ENCODE results near the gene RPS6KL1. TPM values are rescaled to one million over a fixed set of nuclear protein-coding genes. Genes with fewer than 3 reads are reported as not detected.

The RPS6KL1 gene
- total RNA-seq, 1 donor from 2014 or later: 248 TPM

DNA sequence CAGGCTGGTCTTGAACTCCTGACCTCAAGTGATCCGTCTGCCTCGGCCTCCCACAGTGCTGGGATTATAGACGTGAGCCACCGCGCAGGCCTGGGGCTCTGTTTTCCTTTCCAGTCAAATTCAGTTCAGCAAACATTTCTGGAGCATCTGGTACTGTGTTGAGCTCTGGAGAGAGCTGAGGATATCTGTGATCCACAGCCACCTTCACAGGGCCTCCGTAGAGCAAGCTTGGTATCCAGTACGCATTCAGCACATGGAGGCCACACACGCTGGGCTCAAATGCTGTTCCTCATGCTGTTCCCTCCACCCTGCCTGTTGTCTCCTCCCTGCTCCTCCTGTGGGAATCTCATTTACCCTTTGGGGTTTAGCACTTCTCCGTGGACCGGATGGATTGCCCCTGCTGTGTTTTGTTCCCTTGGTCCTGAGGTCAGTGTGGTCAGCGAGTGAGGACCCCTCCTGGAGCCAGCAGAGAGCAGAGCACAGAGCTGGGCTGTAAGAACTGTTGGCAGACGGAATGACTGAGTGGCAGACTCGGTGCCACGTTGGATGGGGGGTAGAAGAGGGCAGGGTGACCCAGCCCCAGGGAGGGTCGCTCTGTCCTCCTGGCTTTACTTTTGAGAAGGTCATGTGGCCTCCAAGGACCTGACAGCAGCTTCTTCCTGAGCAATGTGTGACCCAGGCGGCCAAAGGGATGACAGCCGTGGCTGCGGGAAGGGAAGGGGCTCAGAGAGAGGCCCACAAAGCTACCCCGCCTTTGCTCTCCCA is 891 bp downstream of the RPS6KL1 start:
- Mint-ChIP-seq H3K27ac (ENCODE audit: unreplicated experiment) (peak overlapping the region; percentile 97), H3K9me3 (ENCODE audit: unreplicated experiment) (peaks cover 9% of the 10 kb centered on the region), H3K4me3 (ENCODE audit: unreplicated experiment) (peak overlapping the region; percentile 97), H3K4me1 (ENCODE audit: low read depth, unreplicated experiment) (peaks cover 28% of the 10 kb centered on the region), H3K36me3 (ENCODE audit: unreplicated experiment) (peaks cover 8% of the 10 kb centered on the region), H3K27me3 (ENCODE audit: unreplicated experiment) (peaks cover 23% of the 10 kb centered on the region)
- TF ChIP-seq, protein P1, sequence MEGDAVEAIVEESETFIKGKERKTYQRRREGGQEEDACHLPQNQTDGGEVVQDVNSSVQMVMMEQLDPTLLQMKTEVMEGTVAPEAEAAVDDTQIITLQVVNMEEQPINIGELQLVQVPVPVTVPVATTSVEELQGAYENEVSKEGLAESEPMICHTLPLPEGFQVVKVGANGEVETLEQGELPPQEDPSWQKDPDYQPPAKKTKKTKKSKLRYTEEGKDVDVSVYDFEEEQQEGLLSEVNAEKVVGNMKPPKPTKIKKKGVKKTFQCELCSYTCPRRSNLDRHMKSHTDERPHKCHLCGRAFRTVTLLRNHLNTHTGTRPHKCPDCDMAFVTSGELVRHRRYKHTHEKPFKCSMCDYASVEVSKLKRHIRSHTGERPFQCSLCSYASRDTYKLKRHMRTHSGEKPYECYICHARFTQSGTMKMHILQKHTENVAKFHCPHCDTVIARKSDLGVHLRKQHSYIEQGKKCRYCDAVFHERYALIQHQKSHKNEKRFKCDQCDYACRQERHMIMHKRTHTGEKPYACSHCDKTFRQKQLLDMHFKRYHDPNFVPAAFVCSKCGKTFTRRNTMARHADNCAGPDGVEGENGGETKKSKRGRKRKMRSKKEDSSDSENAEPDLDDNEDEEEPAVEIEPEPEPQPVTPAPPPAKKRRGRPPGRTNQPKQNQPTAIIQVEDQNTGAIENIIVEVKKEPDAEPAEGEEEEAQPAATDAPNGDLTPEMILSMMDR (IDR thresholded peaks at IDR 0.05; ENCODE audit: partially characterized antibody, unreplicated experiment): no peak
- no peak for DNase-seq

DNA sequence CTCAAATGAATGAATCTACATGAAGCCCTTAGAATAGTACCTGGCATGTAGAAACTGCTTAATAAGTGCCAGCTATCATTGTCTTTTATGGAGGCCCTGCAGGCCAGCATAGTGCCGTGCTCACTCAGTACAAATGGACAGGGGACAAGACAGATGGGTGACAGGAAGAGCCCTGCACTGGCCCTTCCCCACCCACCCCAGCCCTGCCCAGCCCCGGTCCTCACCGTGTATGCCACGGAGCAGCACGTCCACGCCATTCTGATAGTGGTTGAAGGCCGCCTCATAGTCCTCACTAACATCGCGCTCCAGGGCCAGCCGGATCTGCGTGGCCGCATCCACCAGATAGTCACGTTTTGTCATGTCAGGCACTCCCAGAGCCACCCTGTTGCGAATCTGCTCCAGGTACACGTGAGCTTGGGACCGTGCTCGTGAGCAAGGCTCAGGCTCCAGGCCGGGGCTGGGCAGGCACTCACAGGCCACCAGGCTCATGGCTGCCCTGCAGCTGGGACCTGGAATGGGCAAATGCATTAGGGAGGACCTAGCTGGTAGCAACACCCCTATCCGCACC is 1.9 kb downstream of the RPS6KL1 start:
- Mint-ChIP-seq H3K27ac (ENCODE audit: unreplicated experiment) (no peak overlapping the region), H3K4me1 (ENCODE audit: low read depth, unreplicated experiment) (peaks cover 35% of the 10 kb centered on the region), H3K36me3 (ENCODE audit: unreplicated experiment) (peaks cover 8% of the 10 kb centered on the region), H3K27me3 (ENCODE audit: unreplicated experiment) (peaks cover 22% of the 10 kb centered on the region), H3K9me3 (ENCODE audit: unreplicated experiment) (peaks cover 16% of the 10 kb centered on the region), H3K4me3 (ENCODE audit: unreplicated experiment) (peak overlapping the region; percentile 67)
- TF ChIP-seq, protein P1 (IDR thresholded peaks at IDR 0.05; ENCODE audit: partially characterized antibody, unreplicated experiment): no peak
- DNase-seq: no peak

DNA sequence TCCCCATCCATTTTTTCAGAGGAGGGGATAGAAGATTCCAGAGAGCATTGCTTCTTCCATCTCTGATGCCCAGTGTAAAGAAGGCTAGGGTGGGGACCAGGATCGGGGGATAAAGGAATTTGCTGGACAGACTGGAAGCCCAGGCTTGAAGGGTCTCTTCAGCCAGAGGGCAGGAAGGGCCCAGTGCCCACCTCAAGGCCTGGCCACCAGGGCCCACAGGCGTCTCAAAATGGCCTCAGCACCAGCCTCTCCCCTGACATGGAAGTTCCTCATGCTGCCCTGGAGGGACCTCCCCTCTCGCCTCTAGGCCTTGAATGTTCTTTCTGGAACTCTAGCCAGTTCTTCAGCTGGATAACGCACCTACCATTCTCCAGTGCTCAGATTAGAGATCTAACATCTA is 2.8 kb downstream of the RPS6KL1 start:
- Mint-ChIP-seq H3K36me3 (ENCODE audit: unreplicated experiment) (peaks cover 8% of the 10 kb centered on the region), H3K4me1 (ENCODE audit: low read depth, unreplicated experiment) (peaks cover 41% of the 10 kb centered on the region), H3K27me3 (ENCODE audit: unreplicated experiment) (peaks cover 21% of the 10 kb centered on the region)

DNA sequence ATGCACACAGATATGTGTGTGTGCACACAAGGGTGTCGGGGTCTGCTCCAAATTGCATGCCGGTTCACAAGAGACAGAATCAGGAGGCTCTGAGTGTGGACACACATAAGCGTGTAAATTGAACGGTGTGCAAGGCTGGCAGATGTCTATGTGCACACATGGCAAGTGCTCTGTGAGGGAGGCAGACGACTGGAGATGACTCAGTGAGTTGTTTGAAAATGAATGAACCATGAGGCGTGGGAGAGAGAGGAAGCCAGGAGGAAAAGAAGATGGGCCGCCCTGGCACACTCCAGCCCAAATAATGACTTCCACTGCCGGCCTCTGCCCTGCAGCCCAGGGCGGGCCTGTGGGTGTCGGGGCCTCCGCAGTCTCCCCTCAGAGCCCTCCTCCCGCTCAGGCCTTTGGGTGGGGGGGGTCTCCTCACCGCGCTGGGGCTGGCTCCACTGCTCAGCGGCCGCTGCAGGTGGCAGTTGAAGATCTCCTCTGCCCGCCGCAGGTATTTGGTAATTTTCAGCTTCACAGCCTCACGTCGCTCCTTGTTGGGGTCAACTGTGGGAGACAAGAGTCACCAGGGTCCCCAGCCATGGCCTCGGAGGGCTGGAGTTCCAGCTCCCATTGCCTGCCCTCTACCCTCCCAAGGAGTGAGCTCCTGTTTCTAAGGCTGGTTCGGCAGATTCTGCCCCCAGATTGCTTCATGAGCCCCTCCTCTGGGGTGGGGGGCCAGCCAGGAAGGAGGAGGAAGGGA is 3.5 kb downstream of the RPS6KL1 start:
- peaks cover 44% of the 10 kb centered on the region for H3K4me1 Mint-ChIP-seq (ENCODE audit: low read depth, unreplicated experiment)
- H3K27ac Mint-ChIP-seq (ENCODE audit: unreplicated experiment): peak overlapping the region; percentile 83
- H3K4me3 Mint-ChIP-seq (ENCODE audit: unreplicated experiment): peak overlapping the region; percentile 71
- DNase-seq: no peak
- peaks cover 21% of the 10 kb centered on the region for H3K27me3 Mint-ChIP-seq (ENCODE audit: unreplicated experiment)
- H3K9me3 Mint-ChIP-seq (ENCODE audit: unreplicated experiment): peaks cover 17% of the 10 kb centered on the region
- TF ChIP-seq, protein P1 (IDR thresholded peaks at IDR 0.05; ENCODE audit: partially characterized antibody, unreplicated experiment): no peak
- H3K36me3 Mint-ChIP-seq (ENCODE audit: unreplicated experiment): peaks cover 8% of the 10 kb centered on the region

More for the DNA sequence above, 2.8 kb downstream of the RPS6KL1 start:
- peaks cover 17% of the 10 kb centered on the region for H3K9me3 Mint-ChIP-seq (ENCODE audit: unreplicated experiment)
- peak overlapping the region; percentile 67 for H3K4me3 Mint-ChIP-seq (ENCODE audit: unreplicated experiment)
- TF ChIP-seq, protein P1 (IDR thresholded peaks at IDR 0.05; ENCODE audit: partially characterized antibody, unreplicated experiment): no peak
- no peak for DNase-seq
- H3K27ac Mint-ChIP-seq (ENCODE audit: unreplicated experiment): peak overlapping the region; percentile 38

Data from glutamatergic neuron (in vitro differentiated cells).